H9 (cell line): ENCODE results near the gene FRMPD1. TPM values are rescaled to one million over a fixed set of nuclear protein-coding genes. Genes with fewer than 3 reads are reported as not detected.

Experiments
- DNase-seq: peaks from one replicate; pipeline ENCODE4 v3.0.0-alpha.2; 2017
- H2AFZ ChIP-seq: one replicate; pipeline ENCODE4 v1.6.1; 2013; ENCODE audit warnings: mild to moderate bottlenecking, low read length, control low read depth, moderate library complexity
- H2AK5ac ChIP-seq: 2 replicates; pipeline ENCODE4 v1.6.1; 2013; ENCODE audit warnings: low read length, control low read depth, mixed read lengths; ENCODE audit not compliant: insufficient read length
- H2BK120ac ChIP-seq: one replicate; pipeline ENCODE4 v1.6.1; 2013; ENCODE audit warnings: low read depth, mild to moderate bottlenecking, low read length, control low read depth, inconsistent platforms; ENCODE audit not compliant: poor library complexity, severe bottlenecking
- H2BK12ac ChIP-seq: 2 replicates; pipeline ENCODE4 v1.6.1; 2013; ENCODE audit warnings: low read length, control low read depth, mixed read lengths, low read depth; ENCODE audit not compliant: insufficient read length
- H2BK15ac ChIP-seq: 2 replicates; pipeline ENCODE4 v1.6.1; 2013; ENCODE audit warnings: low read depth, low read length, control low read depth
- H2BK20ac ChIP-seq: one replicate; pipeline ENCODE4 v1.6.1; 2013; ENCODE audit warnings: low read depth, mild to moderate bottlenecking, low read length, control low read depth, inconsistent platforms; ENCODE audit not compliant: poor library complexity, severe bottlenecking
- H2BK5ac ChIP-seq: 2 replicates; pipeline ENCODE4 v1.6.1; 2013; ENCODE audit warnings: low read length, control low read depth, mixed read lengths; ENCODE audit not compliant: insufficient read length
- H3K14ac ChIP-seq: 2 replicates; pipeline ENCODE4 v1.6.1; 2013; ENCODE audit warnings: low read length, control low read depth; ENCODE audit not compliant: insufficient read depth
- H3K18ac ChIP-seq: 2 replicates; pipeline ENCODE4 v1.6.1; 2013; ENCODE audit warnings: low read depth, mild to moderate bottlenecking, mixed read lengths, low read length, control low read depth; ENCODE audit not compliant: insufficient read length
- H3K23ac ChIP-seq: 2 replicates; pipeline ENCODE4 v1.6.1; 2013; ENCODE audit warnings: low read length, control low read depth, mixed read lengths, low read depth; ENCODE audit not compliant: insufficient read length
- H3K23me2 ChIP-seq: 2 replicates; pipeline ENCODE4 v1.6.1; 2013; ENCODE audit warnings: low read depth, mild to moderate bottlenecking, mixed read lengths, low read length, control low read depth; ENCODE audit not compliant: insufficient read length, poor library complexity, severe bottlenecking
- H3K27ac ChIP-seq: 2 replicates; pipeline ENCODE4 v1.5.1; 2013; ENCODE audit warnings: low read length, control low read depth, mixed read lengths, low read depth; ENCODE audit not compliant: insufficient read length
- H3K27me3 ChIP-seq: 2 replicates; pipeline ENCODE4 v1.6.1; 2013; ENCODE audit warnings: low read length, control low read depth, inconsistent platforms; ENCODE audit not compliant: insufficient read depth
- H3K4ac ChIP-seq: 2 replicates; pipeline ENCODE4 v1.6.1; 2013; ENCODE audit warnings: low read depth, mild to moderate bottlenecking, control low read depth, inconsistent platforms, low read length, moderate library complexity
- H3K4me1 ChIP-seq: 2 replicates; pipeline ENCODE4 v1.6.1; 2013; ENCODE audit warnings: low read length, control low read depth, inconsistent platforms; ENCODE audit not compliant: insufficient read depth
- H3K4me2 ChIP-seq: 2 replicates; pipeline ENCODE4 v1.6.1; 2013; ENCODE audit warnings: low read length, control low read depth, mixed read lengths; ENCODE audit not compliant: insufficient read length, insufficient read depth
- H3K56ac ChIP-seq: 2 replicates; pipeline ENCODE4 v1.6.1; 2013; ENCODE audit warnings: low read depth, mild to moderate bottlenecking, mixed read lengths, low read length, control low read depth; ENCODE audit not compliant: insufficient read length
- H3K79me1 ChIP-seq: 2 replicates; pipeline ENCODE4 v1.6.1; 2013; ENCODE audit warnings: low read depth, mild to moderate bottlenecking, moderate library complexity, low read length, control low read depth, inconsistent platforms; ENCODE audit not compliant: insufficient read depth, poor library complexity, severe bottlenecking
- H3K79me2 ChIP-seq: 2 replicates; pipeline ENCODE4 v1.6.1; 2013; ENCODE audit warnings: low read length, control low read depth, inconsistent platforms; ENCODE audit not compliant: insufficient read depth
- H3K9ac ChIP-seq: 2 replicates; pipeline ENCODE4 v1.6.1; 2013; ENCODE audit warnings: low read length, control low read depth, mixed read lengths; ENCODE audit not compliant: insufficient read length; ENCODE audit errors: extremely low read depth
- H3K9me3 ChIP-seq: one replicate; pipeline ENCODE4 v1.6.1; 2013; ENCODE audit warnings: low read depth, low read length, inconsistent platforms; ENCODE audit not compliant: control insufficient read depth
- H3T11ph ChIP-seq: one replicate; pipeline ENCODE4 v1.6.1; 2013; ENCODE audit warnings: mild to moderate bottlenecking, low read length, control low read depth, inconsistent platforms
- H4K20me1 ChIP-seq: one replicate; pipeline ENCODE4 v1.6.1; 2013; ENCODE audit not compliant: control insufficient read depth, insufficient read length, insufficient read depth
- H4K5ac ChIP-seq: 2 replicates; pipeline ENCODE4 v1.6.1; 2013; ENCODE audit warnings: low read depth, mild to moderate bottlenecking, mixed read lengths, low read length, control low read depth; ENCODE audit not compliant: insufficient read length
- H4K8ac ChIP-seq: replicated peaks from 2 replicates; pipeline ENCODE4 v1.6.1; 2013; ENCODE audit warnings: low read length, control low read depth, mixed read lengths, low read depth; ENCODE audit not compliant: insufficient read length
- H4K91ac ChIP-seq: 2 replicates; pipeline ENCODE4 v1.6.1; 2013; ENCODE audit warnings: low read depth, mild to moderate bottlenecking, moderate library complexity, mixed read lengths, low read length, control low read depth; ENCODE audit not compliant: insufficient read length
- H3K27ac Mint-ChIP-seq, 3 experiments: 2 replicates in 2 of 3; 3 replicates in 1 of 3; pipeline ENCODE4 v1.8.0; 2020 to 2021; ENCODE audit warnings: mixed read lengths in 3 of 3, mild to moderate bottlenecking in 1 of 3, moderate library complexity in 1 of 3
- H3K27me3 Mint-ChIP-seq: 2 replicates; pipeline ENCODE4 v1.8.0; 2021; ENCODE audit warnings: low read depth, mild to moderate bottlenecking, moderate library complexity, mixed read lengths
- H3K36me3 Mint-ChIP-seq, 3 experiments: 2 replicates in 2 of 3; 3 replicates in 1 of 3; pipeline ENCODE4 v1.8.0; 2020 to 2021; ENCODE audit warnings: low read depth in 3 of 3, mixed read lengths in 3 of 3; ENCODE audit not compliant: insufficient read depth in 1 of 3
- H3K4me1 Mint-ChIP-seq, 2 experiments: 2 replicates each; pipeline ENCODE4 v1.8.0; 2020; ENCODE audit warnings: mixed read lengths in 2 of 2
- H3K4me3 Mint-ChIP-seq, 2 experiments: 2 replicates in 1 of 2; 3 replicates in 1 of 2; pipeline ENCODE4 v1.8.0; 2020 to 2021; ENCODE audit warnings: mild to moderate bottlenecking in 2 of 2, mixed read lengths in 2 of 2, moderate library complexity in 1 of 2
- H3K9me3 Mint-ChIP-seq, 2 experiments: 2 replicates in 1 of 2; 3 replicates in 1 of 2; pipeline ENCODE4 v1.8.0; 2020; ENCODE audit warnings: mild to moderate bottlenecking in 2 of 2, mixed read lengths in 2 of 2, moderate library complexity in 1 of 2
- CTCF ChIP-seq: fragments of 200-600 bp; sonication (generic); conservative IDR thresholded peaks from 3 replicates; pipeline ENCODE4 v1.8.0; 2021; ENCODE audit warnings: antibody characterized with exemption, mild to moderate bottlenecking
- WGBS: extraction: QIAGEN DNeasy Blood & Tissue Kit; methylation state at CpG from one replicate; pipeline ENCODE4 v1.1.7; 2013; ENCODE audit warnings: missing lambda C conversion rate, low lambda C conversion rate, mixed read lengths; ENCODE audit not compliant: insufficient read length; ENCODE audit errors: extremely low coverage; 5-methylcytosine and 5-hydroxymethylcytosine counted together
- total RNA-seq: library from RNA; stranded (reverse); gene quantifications from 2 replicates; pipeline ENCODE4 v1.2.1, GENCODE V29; 2021

The FRMPD1 gene
- total RNA-seq, 1 experiment from 2014 or later: 0.04 TPM

- no peak for TF ChIP-seq CTCF
- H2BK120ac ChIP-seq: no peak overlapping the region
- H3K14ac ChIP-seq: no peak overlapping the region
- no peaks in the 10 kb centered on the region for H3K79me1 ChIP-seq
- H3K23ac ChIP-seq: no peak overlapping the region
- Mint-ChIP-seq H3K4me1 (peaks cover 28 to 32% of the 10 kb centered on the region in 2 experiments), H3K27ac (no peak overlapping the region), H3K9me3 (no peaks in the 10 kb centered on the region), H3K4me3 (no peak overlapping the region), H3K27me3 (no peaks in the 10 kb centered on the region; the same call in 1 of the 2 replicates), H3K36me3 (no peaks in the 10 kb centered on the region)
- no peaks in the 10 kb centered on the region for H3K27me3 ChIP-seq
- no peaks in the 10 kb centered on the region for H3K23me2 ChIP-seq
- no peak overlapping the region for H2BK20ac ChIP-seq
- H2BK5ac ChIP-seq: no peak overlapping the region
- H2AK5ac ChIP-seq: no peak overlapping the region
- H4K91ac ChIP-seq: no peak overlapping the region
- DNase-seq: no peak
- H3K79me2 ChIP-seq: no peaks in the 10 kb centered on the region
- no peak overlapping the region for H3T11ph ChIP-seq
- no peak overlapping the region for H3K9ac ChIP-seq
- H4K8ac ChIP-seq: no peak overlapping the region
- H3K4ac ChIP-seq: no peak overlapping the region
- no peak overlapping the region for H3K56ac ChIP-seq
- no CpG with 5 or more reads among the region's 4 CpGs for WGBS
- no peak overlapping the region for H2AFZ ChIP-seq
- no peak overlapping the region for H4K5ac ChIP-seq
- H2BK12ac ChIP-seq: no peak overlapping the region
- H3K18ac ChIP-seq: no peak overlapping the region
- H3K27ac ChIP-seq: no peak overlapping the region
- H3K9me3 ChIP-seq: no peaks in the 10 kb centered on the region
- no peaks in the 10 kb centered on the region for H4K20me1 ChIP-seq
- no peak overlapping the region for H2BK15ac ChIP-seq
- H3K4me2 ChIP-seq: no peak overlapping the region
- peaks cover 8% of the 10 kb centered on the region; the same call in 1 of the 2 replicates for H3K4me1 ChIP-seq
These were observed 28.3 kb upstream of the FRMPD1 start for GRCh38 chr9:37622462-37622861.
